Myocyte (in vitro differentiated cells): ENCODE measurements around the gene RHOH. TPM values are rescaled to one million over a fixed set of nuclear protein-coding genes. Genes with fewer than 3 reads are reported as not detected.

Experiments
- DNase-seq: peaks from one replicate; pipeline ENCODE4 v3.0.0-alpha.2; 2012; ENCODE audit warnings: low read depth
- total RNA-seq: library from RNA; depleted of rRNA; stranded (reverse); fragments of >200 nt; gene quantifications from 2 replicates; pipeline ENCODE4 v1.2.3, GENCODE V29; 2014

RHOH gene
- total RNA-seq, 1 donor from 2014 or later = not detected

GRCh38 chr4:40187386-40187906 lies 9.4 kb upstream of the RHOH start:
- DNase-seq = no peak

- no peak for DNase-seq
Measured at GRCh38 chr4:40190019-40190418, 6.8 kb upstream of the RHOH start.

GRCh38 chr4:40190465-40190864 lies 6.4 kb upstream of the RHOH start:
- DNase-seq = no peak

GRCh38 chr4:40190880-40191815 lies 5.7 kb upstream of the RHOH start:
- no peak for DNase-seq

- DNase-seq = no peak
Measured at GRCh38 chr4:40192114-40193015, 4.5 kb upstream of the RHOH start.

- no peak for DNase-seq
Measured at GRCh38 chr4:40193016-40193571, 3.7 kb upstream of the RHOH start.

GRCh38 chr4:40193578-40193977 lies 3.3 kb upstream of the RHOH start:
- DNase-seq = no peak

GRCh38 chr4:40194602-40195161 lies 2.1 kb upstream of the RHOH start:
- DNase-seq = no peak

GRCh38 chr4:40195182-40196177 lies 1.4 kb upstream of the RHOH start:
- no peak for DNase-seq

- DNase-seq = no peak
Measured at GRCh38 chr4:40196272-40196671, 559 bp upstream of the RHOH start.

GRCh38 chr4:40197879-40198689 lies 1.3 kb downstream of the RHOH start:
- DNase-seq = no peak

GRCh38 chr4:40199179-40199670 lies 2.4 kb downstream of the RHOH start:
- no peak for DNase-seq

- peak; percentile 86 for DNase-seq
Measured at GRCh38 chr4:40199999-40200874, 3.4 kb downstream of the RHOH start.

- no peak for DNase-seq
Measured at GRCh38 chr4:40200875-40201801, 4.3 kb downstream of the RHOH start.

- no peak for DNase-seq
Measured at GRCh38 chr4:40201898-40202297, 5.1 kb downstream of the RHOH start.

- DNase-seq = no peak
Measured at GRCh38 chr4:40202474-40202873, 5.6 kb downstream of the RHOH start.
